Upper lobe of right lung (tissue), 1 donor: ENCODE measurements around the gene CBR3. TPM values are rescaled to one million over a fixed set of nuclear protein-coding genes. Genes with fewer than 3 reads are reported as not detected.

Experiments
- ATAC-seq: fragments of 200-7000 bp; cut with Tn5 transposase; one replicate; pipeline ENCODE4 v1.9.1; 2020; ENCODE audit warnings: mild to moderate bottlenecking, moderate library complexity
- DNase-seq: peaks from one replicate; pipeline ENCODE4 v3.0.0-alpha.2; 2020
- H3K27ac ChIP-seq: fragments of 200-600 bp; one replicate; pipeline ENCODE4 v1.8.0; 2022
- H3K27me3 ChIP-seq: fragments of 200-600 bp; one replicate; pipeline ENCODE4 v1.8.0; 2022; ENCODE audit warnings: mild to moderate bottlenecking
- H3K36me3 ChIP-seq: fragments of 200-600 bp; one replicate; pipeline ENCODE4 v1.8.0; 2022
- H3K4me1 ChIP-seq: fragments of 200-600 bp; one replicate; pipeline ENCODE4 v1.8.0; 2022
- H3K4me3 ChIP-seq: fragments of 200-600 bp; one replicate; pipeline ENCODE4 v1.8.0; 2022; ENCODE audit warnings: mild to moderate bottlenecking
- H3K9me3 ChIP-seq: fragments of 200-600 bp; one replicate; pipeline ENCODE4 v1.8.0; 2022
- intact Hi-C: fragments of 100-400 bp; cut with DNase I; formaldehyde crosslinking; loops from one replicate; pipeline ENCODE4 v1.11.0; 2022
- total RNA-seq: library from RNA; stranded (reverse); fragmentation: NEBNext Ultra II Directional; extraction: Animal tissue kit (Norgen Biotek cat#: 25700); gene quantifications from one replicate; pipeline ENCODE4 v1.2.1, GENCODE V29; 2021
- TF ChIP-seq, protein P1 (sequence below): fragments of 200-600 bp; IDR thresholded peaks from one replicate; pipeline ENCODE4 v1.8.0; 2022; ENCODE audit warnings: antibody characterized with exemption
- donor health status: DM: no; HTN: yes; CAD: no; lungs with severe emphysema.

Gene CBR3
- total RNA-seq, 1 donor from 2014 or later, result 4.1 TPM

DNA sequence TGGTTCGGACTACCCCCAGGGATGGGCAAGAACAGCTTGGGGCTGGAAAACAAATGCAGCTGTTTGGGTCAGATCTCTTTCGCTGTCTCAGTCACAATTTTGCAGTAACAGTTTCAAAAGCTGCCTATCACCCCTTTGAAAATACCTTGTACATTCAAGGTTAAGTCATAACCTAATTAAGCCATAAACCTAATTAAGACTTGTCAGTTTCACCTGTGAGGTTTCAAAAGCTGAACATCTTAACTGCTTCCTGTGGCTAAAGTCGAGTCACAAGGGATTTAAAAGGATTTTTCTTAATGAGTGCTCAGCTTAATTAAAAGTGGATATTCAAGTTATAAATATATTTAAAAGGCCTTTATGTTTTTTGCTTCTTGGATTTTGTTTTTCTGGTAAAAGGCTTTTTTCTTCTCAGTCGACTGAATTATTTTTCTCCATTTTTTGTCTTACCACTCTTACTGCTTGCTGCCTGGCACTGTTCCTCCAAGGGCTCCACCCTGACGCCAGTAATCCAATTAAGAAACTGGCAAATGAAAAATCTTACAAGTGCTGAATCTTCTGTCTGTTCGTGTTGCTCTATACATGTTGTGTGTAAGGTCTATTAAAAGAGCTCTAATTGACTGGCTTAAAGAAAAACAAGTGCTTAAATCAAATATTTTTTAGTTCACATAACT, 33.8 kb upstream of the CBR3 start:
- Histone ChIP-seq H3K4me1 (peaks cover 4% of the 10 kb centered on the region), H3K27me3 (no peaks in the 10 kb centered on the region), H3K36me3 (no peaks in the 10 kb centered on the region), H3K9me3 (no peaks in the 10 kb centered on the region), H3K27ac (no peak overlapping the region), H3K4me3 (no peak overlapping the region)
- TF ChIP-seq, protein P1, sequence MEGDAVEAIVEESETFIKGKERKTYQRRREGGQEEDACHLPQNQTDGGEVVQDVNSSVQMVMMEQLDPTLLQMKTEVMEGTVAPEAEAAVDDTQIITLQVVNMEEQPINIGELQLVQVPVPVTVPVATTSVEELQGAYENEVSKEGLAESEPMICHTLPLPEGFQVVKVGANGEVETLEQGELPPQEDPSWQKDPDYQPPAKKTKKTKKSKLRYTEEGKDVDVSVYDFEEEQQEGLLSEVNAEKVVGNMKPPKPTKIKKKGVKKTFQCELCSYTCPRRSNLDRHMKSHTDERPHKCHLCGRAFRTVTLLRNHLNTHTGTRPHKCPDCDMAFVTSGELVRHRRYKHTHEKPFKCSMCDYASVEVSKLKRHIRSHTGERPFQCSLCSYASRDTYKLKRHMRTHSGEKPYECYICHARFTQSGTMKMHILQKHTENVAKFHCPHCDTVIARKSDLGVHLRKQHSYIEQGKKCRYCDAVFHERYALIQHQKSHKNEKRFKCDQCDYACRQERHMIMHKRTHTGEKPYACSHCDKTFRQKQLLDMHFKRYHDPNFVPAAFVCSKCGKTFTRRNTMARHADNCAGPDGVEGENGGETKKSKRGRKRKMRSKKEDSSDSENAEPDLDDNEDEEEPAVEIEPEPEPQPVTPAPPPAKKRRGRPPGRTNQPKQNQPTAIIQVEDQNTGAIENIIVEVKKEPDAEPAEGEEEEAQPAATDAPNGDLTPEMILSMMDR, result no peak
- intact Hi-C loops, result no loop called here
- ATAC-seq (no peak), DNase-seq (no peak)

DNA sequence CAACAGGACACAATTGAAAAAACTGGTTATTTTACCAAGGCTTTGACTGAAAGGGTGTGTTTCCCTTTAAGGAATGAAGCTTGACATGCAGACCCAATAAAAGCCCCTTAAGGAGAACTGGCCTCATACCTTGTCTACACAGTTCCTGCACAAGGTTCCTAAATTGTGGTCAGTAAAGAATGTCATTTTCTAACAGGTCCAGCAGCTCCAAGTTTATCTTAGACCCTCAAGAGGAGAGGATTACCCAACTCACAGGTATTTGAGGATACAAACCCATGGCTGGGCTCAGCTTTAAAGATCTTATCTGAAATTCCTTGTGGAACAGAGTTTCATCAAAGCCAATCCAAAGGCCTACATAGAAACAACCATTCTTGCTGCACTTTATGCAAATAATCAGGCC, 31.4 kb upstream of the CBR3 start:
- H3K36me3 ChIP-seq, result no peaks in the 10 kb centered on the region
- no peak overlapping the region for H3K4me3 ChIP-seq

DNA sequence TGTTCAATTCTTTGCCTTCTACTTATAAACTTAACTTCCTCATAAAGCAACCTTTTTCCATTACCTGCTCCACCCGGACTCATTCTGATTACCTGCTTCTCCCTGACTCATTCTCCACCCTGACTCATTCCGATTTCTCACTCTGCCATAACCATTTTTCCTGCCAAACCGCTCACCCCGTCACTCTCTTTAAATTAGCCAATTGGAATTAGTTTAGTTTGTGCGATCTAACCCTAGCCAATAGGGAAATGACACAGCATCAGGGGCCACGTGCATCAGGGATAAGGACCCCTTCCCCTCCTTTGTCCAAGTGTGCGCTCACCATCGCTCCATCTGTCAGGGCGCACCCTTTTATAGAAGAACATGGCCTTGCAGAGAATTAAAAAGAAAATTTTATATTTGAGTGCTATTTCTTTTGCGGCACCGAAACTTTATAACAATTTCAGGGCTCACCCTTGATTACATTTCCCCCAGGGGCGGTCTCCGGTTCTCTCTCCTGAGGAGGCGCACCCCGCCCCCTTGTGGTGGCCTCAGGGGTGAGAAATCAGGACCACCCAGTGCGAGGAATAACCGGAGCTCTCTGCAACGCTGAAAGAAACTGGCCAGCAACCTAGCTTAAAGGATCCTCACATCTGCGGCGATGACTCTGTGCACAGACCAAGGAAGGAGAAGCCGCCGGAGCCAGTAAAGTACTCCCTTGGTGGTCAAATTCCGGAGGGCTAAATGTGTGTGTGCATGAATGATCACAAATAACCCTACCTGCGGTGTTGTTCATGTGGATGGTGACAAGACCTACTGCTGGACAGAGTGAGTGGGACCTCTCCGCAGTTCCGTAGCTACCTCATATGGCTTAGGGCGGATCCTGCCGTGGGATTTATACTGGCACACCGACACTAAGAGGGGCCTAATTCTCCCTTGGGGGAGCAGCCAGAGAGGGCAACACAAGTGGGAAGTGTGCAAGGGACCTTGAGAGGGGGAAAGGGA, 30.3 kb upstream of the CBR3 start:
- H3K36me3 ChIP-seq, result no peaks in the 10 kb centered on the region
- DNase-seq, result no peak
- intact Hi-C loops, result no loop called here
- peak overlapping the region; percentile 18 for H3K4me3 ChIP-seq
- peaks cover 4% of the 10 kb centered on the region for H3K4me1 ChIP-seq
- peak; percentile 49 for ATAC-seq
- H3K27me3 ChIP-seq, result no peaks in the 10 kb centered on the region
- no peaks in the 10 kb centered on the region for H3K9me3 ChIP-seq
- H3K27ac ChIP-seq, result no peak overlapping the region
- TF ChIP-seq, protein P1, result peak; percentile 56

More for the DNA sequence above, 31.4 kb upstream of the CBR3 start:
- Histone ChIP-seq H3K4me1 (peaks cover 4% of the 10 kb centered on the region), H3K9me3 (no peaks in the 10 kb centered on the region), H3K27ac (no peak overlapping the region), H3K27me3 (no peaks in the 10 kb centered on the region)
- no peak for DNase-seq
- intact Hi-C loops, result no loop called here
- ATAC-seq, result peak; percentile 58
- TF ChIP-seq, protein P1, result no peak

DNA sequence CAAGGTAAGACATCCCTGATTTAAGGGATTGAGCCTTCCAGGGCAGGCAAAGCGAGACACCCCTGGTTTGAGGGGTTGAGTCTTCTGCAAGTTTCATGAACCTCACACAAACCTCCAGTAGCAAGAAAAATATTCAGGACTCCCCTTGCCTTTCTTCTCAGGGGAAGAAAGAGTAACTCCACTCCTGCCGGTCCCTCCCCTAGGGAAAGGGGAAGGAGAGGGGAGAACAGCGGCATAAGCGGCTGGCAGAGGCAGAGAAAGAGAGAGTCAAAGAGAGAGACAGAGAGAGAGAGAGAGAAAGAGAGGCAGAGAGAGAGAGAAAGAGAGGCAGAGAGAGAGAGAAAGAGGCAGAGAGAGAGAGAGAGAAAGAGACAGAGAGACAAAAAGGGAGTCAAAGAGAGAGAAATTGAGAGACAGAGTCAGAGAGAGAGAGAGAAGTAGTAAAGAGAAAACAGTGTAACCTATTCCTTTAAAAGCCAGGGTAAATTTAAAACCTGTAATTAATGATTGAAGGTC, 29.5 kb upstream of the CBR3 start:
- TF ChIP-seq, protein P1, result no peak
- no peak for DNase-seq
- Histone ChIP-seq H3K27ac (no peak overlapping the region), H3K36me3 (no peaks in the 10 kb centered on the region), H3K4me1 (peaks cover 4% of the 10 kb centered on the region), H3K27me3 (no peaks in the 10 kb centered on the region), H3K4me3 (peak overlapping the region; percentile 18), H3K9me3 (no peaks in the 10 kb centered on the region)
- intact Hi-C loops, result no loop called here
- no peak for ATAC-seq

DNA sequence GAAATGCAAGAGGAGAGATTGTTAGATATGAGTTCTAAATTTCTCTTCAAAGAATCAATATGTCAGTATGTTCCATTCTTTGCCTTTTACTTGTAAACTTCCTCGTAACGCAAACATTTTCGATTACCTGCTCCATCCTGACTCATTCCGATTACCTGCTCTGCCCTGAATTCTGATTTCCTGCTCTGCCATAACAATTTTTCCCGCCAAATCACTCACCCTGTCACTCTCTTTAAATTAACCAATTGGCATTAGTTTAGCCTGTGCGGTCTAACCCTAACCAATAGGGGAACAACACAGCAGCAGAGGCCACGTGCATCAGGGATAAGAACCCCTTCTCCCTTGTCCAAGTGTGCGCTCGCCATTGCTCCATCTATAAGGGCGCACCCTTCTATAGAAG, 25.0 kb upstream of the CBR3 start:
- intact Hi-C loops, result no loop called here
- TF ChIP-seq, protein P1, result no peak
- Histone ChIP-seq H3K4me1 (peaks cover 8% of the 10 kb centered on the region), H3K36me3 (no peaks in the 10 kb centered on the region), H3K4me3 (no peak overlapping the region), H3K27ac (no peak overlapping the region), H3K27me3 (no peaks in the 10 kb centered on the region), H3K9me3 (no peaks in the 10 kb centered on the region)
- DNase-seq (peak; percentile 27), ATAC-seq (no peak)
